ENCODE results near the gene DNAJC3.

GRCh38 chr13:95671597-95671996 lies 5.3 kb upstream of the DNAJC3 start:
- no peak for TF ChIP-seq CTCF (IDR thresholded peaks at IDR 0.05)
- TF ChIP-seq ZFX (IDR thresholded peaks at IDR 0.05; ENCODE audit: borderline replicate concordance), result no peak
